ENCODE data around the gene RYK. TPM values are rescaled to one million over a fixed set of nuclear protein-coding genes. Genes with fewer than 3 reads are reported as not detected.

RYK gene
- total and polyA plus RNA-seq, 2 experiments from 2014 or later: 24.9 to 94.8 TPM

DNA sequence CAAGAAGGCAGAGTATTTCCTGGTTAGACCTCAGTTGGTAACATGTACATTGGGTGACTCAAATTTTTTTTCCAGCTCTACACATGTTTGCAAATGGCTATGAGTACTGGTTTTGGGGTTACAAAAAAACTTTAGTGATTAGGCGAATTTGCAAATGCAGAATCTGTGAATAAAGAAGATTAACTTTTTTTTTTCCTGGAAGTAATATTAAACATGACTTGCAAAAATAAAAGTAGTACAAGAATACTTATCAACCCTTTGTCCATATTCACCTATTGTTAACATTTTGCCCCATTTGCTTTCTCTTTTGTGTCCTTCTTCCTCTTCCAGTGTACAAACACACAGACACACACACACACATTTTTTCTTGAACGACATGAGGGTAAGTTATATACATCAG is 47.6 kb upstream of the RYK start (continued):
- no peak for TF ChIP-seq ZNF462 (CRISPR knock-in tag; IDR thresholded peaks at IDR 0.05)
- TF ChIP-seq CREB1 (CRISPR knock-in tag; IDR thresholded peaks at IDR 0.05; ENCODE audit: low read depth): no peak
- no peak for TF ChIP-seq EZH2phosphoT487 (IDR thresholded peaks at IDR 0.05; ENCODE audit: unreplicated experiment)
- no peak for TF ChIP-seq ZNF114 (CRISPR knock-in tag; IDR thresholded peaks at IDR 0.05)

DNA sequence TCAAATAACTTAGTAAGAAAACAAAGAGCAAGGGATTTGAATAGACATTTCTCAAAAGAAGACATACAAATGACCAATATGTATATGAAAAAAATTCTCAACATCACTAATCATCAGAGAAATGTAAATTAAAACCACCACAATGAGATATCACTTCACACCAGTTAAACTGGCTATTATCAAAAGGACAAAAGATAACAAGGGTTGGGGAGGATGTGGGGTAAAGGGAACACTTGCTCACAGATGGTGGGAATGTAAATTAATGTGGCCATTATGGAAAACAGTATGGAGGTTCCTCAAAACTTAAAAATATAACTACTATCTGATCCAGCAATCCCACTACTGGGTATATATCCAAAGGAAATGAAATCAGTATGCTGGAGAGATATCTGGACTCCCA is 46.0 kb upstream of the RYK start:
- Histone ChIP-seq H3K4me1 (ENCODE audit: insufficient read depth) (no peaks in the 10 kb centered on the region), H3K27me3 (ENCODE audit: insufficient read depth) (no peaks in the 10 kb centered on the region), H3K9me2 (ENCODE audit: insufficient read depth) (no peaks in the 10 kb centered on the region), H3K27ac (ENCODE audit: low read depth) (no peak overlapping the region), H3K4me2 (no peak overlapping the region), H3K36me3 (ENCODE audit: insufficient read depth) (no peaks in the 10 kb centered on the region), H4K20me1 (replicated peaks; ENCODE audit: insufficient read depth) (no peaks in the 10 kb centered on the region), H3F3A (replicated peaks; ENCODE audit: low read depth) (no peaks in the 10 kb centered on the region), H2AFZ (no peak overlapping the region), H3K79me2 (replicated peaks; ENCODE audit: insufficient read depth) (no peaks in the 10 kb centered on the region), H3K4me3 (no peak overlapping the region)
- Mint-ChIP-seq H3K27ac (no peak overlapping the region), H3K9me3 (no peaks in the 10 kb centered on the region), H3K4me3 (no peak overlapping the region), H3K4me1 (no peaks in the 10 kb centered on the region), H3K27me3 (ENCODE audit: insufficient read depth, low read depth, poor library complexity) (peaks cover 5% of the 10 kb centered on the region), H3K36me3 (ENCODE audit: low read depth) (no peaks in the 10 kb centered on the region)
- ATAC-seq: no peak
- DNase-seq (ENCODE audit: low spot score): no peak
- TF ChIP-seq EZH2phosphoT487 (IDR thresholded peaks at IDR 0.05; ENCODE audit: unreplicated experiment) (no peak), ZNF331 (CRISPR knock-in tag; IDR thresholded peaks at IDR 0.05; ENCODE audit: low read depth) (no peak), STAT1 (IDR thresholded peaks at IDR 0.05; ENCODE audit: unreplicated experiment) (no peak), ETS1 (IDR thresholded peaks at IDR 0.05) (no peak), NANOG (IDR thresholded peaks at IDR 0.05; ENCODE audit: borderline replicate concordance) (no peak), POLR2AphosphoS5 (IDR thresholded peaks at IDR 0.05; ENCODE audit: low read depth) (no peak), ZNF114 (CRISPR knock-in tag; IDR thresholded peaks at IDR 0.05) (no peak), EZH2 (IDR thresholded peaks at IDR 0.05; ENCODE audit: low read depth, unreplicated experiment) (no peak), JUNB (IDR thresholded peaks at IDR 0.05; ENCODE audit: unreplicated experiment) (no peak)
- TF ChIP-seq, protein P1, sequence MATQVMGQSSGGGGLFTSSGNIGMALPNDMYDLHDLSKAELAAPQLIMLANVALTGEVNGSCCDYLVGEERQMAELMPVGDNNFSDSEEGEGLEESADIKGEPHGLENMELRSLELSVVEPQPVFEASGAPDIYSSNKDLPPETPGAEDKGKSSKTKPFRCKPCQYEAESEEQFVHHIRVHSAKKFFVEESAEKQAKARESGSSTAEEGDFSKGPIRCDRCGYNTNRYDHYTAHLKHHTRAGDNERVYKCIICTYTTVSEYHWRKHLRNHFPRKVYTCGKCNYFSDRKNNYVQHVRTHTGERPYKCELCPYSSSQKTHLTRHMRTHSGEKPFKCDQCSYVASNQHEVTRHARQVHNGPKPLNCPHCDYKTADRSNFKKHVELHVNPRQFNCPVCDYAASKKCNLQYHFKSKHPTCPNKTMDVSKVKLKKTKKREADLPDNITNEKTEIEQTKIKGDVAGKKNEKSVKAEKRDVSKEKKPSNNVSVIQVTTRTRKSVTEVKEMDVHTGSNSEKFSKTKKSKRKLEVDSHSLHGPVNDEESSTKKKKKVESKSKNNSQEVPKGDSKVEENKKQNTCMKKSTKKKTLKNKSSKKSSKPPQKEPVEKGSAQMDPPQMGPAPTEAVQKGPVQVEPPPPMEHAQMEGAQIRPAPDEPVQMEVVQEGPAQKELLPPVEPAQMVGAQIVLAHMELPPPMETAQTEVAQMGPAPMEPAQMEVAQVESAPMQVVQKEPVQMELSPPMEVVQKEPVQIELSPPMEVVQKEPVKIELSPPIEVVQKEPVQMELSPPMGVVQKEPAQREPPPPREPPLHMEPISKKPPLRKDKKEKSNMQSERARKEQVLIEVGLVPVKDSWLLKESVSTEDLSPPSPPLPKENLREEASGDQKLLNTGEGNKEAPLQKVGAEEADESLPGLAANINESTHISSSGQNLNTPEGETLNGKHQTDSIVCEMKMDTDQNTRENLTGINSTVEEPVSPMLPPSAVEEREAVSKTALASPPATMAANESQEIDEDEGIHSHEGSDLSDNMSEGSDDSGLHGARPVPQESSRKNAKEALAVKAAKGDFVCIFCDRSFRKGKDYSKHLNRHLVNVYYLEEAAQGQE (IDR thresholded peaks at IDR 0.05; ENCODE audit: unreplicated experiment): no peak
- TF ChIP-seq, protein P2, sequence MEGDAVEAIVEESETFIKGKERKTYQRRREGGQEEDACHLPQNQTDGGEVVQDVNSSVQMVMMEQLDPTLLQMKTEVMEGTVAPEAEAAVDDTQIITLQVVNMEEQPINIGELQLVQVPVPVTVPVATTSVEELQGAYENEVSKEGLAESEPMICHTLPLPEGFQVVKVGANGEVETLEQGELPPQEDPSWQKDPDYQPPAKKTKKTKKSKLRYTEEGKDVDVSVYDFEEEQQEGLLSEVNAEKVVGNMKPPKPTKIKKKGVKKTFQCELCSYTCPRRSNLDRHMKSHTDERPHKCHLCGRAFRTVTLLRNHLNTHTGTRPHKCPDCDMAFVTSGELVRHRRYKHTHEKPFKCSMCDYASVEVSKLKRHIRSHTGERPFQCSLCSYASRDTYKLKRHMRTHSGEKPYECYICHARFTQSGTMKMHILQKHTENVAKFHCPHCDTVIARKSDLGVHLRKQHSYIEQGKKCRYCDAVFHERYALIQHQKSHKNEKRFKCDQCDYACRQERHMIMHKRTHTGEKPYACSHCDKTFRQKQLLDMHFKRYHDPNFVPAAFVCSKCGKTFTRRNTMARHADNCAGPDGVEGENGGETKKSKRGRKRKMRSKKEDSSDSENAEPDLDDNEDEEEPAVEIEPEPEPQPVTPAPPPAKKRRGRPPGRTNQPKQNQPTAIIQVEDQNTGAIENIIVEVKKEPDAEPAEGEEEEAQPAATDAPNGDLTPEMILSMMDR (conservative IDR thresholded peaks at IDR 0.05; ENCODE audit: low read depth in 2 of 2): no peak
